Measurements from ENCODE around the gene OSBPL10.

The OSBPL10 gene

GRCh38 chr3:31851278-31851677, 129.8 kb downstream of the OSBPL10 start:
- no peak for TF ChIP-seq ZFX (IDR thresholded peaks at IDR 0.05; ENCODE audit: borderline replicate concordance)
- no peak for TF ChIP-seq CTCF (IDR thresholded peaks at IDR 0.05)
- no peak overlapping the region for H3K27ac ChIP-seq

- no peak overlapping the region for H3K27ac ChIP-seq
- TF ChIP-seq CTCF (IDR thresholded peaks at IDR 0.05) (no peak), ZFX (IDR thresholded peaks at IDR 0.05; ENCODE audit: borderline replicate concordance) (no peak)
Measured at GRCh38 chr3:31848911-31849310, 132.2 kb downstream of the OSBPL10 start.

GRCh38 chr3:31848163-31848818, 132.8 kb downstream of the OSBPL10 start:
- no peak for TF ChIP-seq ZFX (IDR thresholded peaks at IDR 0.05; ENCODE audit: borderline replicate concordance)
- no peak for TF ChIP-seq CTCF (IDR thresholded peaks at IDR 0.05)
- H3K27ac ChIP-seq: no peak overlapping the region

- no peak for TF ChIP-seq CTCF (IDR thresholded peaks at IDR 0.05)
- no peak for TF ChIP-seq ZFX (IDR thresholded peaks at IDR 0.05; ENCODE audit: borderline replicate concordance)
- H3K27ac ChIP-seq: no peak overlapping the region
Measured at GRCh38 chr3:31847760-31848159, 133.3 kb downstream of the OSBPL10 start.

DNA sequence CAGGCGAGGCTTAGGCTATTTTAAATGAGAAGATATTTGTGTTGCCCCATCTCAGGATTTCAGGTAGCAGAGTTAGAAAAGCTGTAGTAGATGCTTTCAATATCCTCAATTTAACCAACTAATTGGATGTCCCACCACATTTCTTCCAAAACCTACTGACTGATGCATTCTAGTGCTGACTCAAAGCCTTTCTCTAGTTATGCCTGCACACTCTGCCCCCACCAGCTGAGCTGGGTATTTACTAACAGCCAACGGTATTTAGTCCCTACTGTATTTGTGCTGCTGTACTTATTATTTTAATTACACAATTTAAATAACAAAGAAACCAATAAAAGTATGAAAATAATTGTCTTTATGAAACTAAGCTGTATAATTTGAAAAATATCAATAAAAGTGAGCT, 139.5 kb downstream of the OSBPL10 start:
- TF ChIP-seq ZFX (IDR thresholded peaks at IDR 0.05; ENCODE audit: borderline replicate concordance): no peak
- no peak for TF ChIP-seq CTCF (IDR thresholded peaks at IDR 0.05)
- H3K27ac ChIP-seq: no peak overlapping the region

DNA sequence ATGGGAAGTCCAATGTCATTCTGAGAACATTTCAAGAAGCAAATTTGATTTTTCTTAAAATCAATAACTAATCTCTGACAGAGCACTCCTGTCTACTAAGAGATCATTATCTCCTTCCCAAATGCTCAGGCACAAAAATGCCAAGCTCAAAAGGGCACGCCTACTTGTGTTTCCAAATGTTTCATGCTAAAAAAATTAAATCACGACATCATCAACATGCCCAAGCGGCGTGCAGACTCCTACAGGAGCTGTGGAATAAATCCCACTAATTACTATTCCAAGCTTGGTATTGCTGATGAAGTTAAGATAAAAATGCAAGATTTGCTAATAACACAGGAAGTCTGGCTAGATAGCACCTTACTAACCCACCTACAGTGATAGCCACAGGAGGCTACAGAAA, 140.8 kb downstream of the OSBPL10 start:
- TF ChIP-seq CTCF (IDR thresholded peaks at IDR 0.05): no peak
- no peak for TF ChIP-seq ZFX (IDR thresholded peaks at IDR 0.05; ENCODE audit: borderline replicate concordance)
- no peak overlapping the region for H3K27ac ChIP-seq

- no peak overlapping the region for H3K27ac ChIP-seq
- TF ChIP-seq CTCF (IDR thresholded peaks at IDR 0.05) (no peak), ZFX (IDR thresholded peaks at IDR 0.05; ENCODE audit: borderline replicate concordance) (no peak)
Measured at GRCh38 chr3:31839144-31839917, 141.7 kb downstream of the OSBPL10 start.
